Measurements from ENCODE around the gene CYTH4. TPM values are rescaled to one million over a fixed set of nuclear protein-coding genes. Genes with fewer than 3 reads are reported as not detected.

The CYTH4 gene
- total and polyA plus RNA-seq, 2 of the 8 experiments (the other 6 are each of a cell fraction or from before 2014, with no cell fraction given) = 0.09 TPM; not detected in 1

- no peak for TF ChIP-seq SAP30 (IDR thresholded peaks at IDR 0.05; ENCODE audit: insufficient read depth, insufficient replicate concordance, low read length)
- TF ChIP-seq, protein P1, sequence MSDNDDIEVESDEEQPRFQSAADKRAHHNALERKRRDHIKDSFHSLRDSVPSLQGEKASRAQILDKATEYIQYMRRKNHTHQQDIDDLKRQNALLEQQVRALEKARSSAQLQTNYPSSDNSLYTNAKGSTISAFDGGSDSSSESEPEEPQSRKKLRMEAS (IDR thresholded peaks at IDR 0.05) = no peak
- no peak for TF ChIP-seq KDM4A (IDR thresholded peaks at IDR 0.05; ENCODE audit: low read depth, low read length, severe bottlenecking)
- no peak for TF ChIP-seq RXRA (IDR thresholded peaks at IDR 0.05; ENCODE audit: insufficient read depth, low read depth, low read length)
- TF ChIP-seq CEBPB (IDR thresholded peaks at IDR 0.05; ENCODE audit: low read depth, low read length) = no peak
Observed at GRCh38 chr22:37358386-37358785, 76.1 kb downstream of the CYTH4 start (continued).

All from H1 (cell line).